CMK (cell line): ENCODE results near the gene PEX3.
"Not testable (repeated sequence)": the region's sequence is repeated elsewhere in the genome, so short reads cannot be mapped to it uniquely, and the experiment has no call there.

Experiments used
- DNase-seq: peaks from one replicate; pipeline ENCODE4 v3.0.0-alpha.2; 2010; ENCODE audit warnings: low read depth

PEX3 gene

DNA sequence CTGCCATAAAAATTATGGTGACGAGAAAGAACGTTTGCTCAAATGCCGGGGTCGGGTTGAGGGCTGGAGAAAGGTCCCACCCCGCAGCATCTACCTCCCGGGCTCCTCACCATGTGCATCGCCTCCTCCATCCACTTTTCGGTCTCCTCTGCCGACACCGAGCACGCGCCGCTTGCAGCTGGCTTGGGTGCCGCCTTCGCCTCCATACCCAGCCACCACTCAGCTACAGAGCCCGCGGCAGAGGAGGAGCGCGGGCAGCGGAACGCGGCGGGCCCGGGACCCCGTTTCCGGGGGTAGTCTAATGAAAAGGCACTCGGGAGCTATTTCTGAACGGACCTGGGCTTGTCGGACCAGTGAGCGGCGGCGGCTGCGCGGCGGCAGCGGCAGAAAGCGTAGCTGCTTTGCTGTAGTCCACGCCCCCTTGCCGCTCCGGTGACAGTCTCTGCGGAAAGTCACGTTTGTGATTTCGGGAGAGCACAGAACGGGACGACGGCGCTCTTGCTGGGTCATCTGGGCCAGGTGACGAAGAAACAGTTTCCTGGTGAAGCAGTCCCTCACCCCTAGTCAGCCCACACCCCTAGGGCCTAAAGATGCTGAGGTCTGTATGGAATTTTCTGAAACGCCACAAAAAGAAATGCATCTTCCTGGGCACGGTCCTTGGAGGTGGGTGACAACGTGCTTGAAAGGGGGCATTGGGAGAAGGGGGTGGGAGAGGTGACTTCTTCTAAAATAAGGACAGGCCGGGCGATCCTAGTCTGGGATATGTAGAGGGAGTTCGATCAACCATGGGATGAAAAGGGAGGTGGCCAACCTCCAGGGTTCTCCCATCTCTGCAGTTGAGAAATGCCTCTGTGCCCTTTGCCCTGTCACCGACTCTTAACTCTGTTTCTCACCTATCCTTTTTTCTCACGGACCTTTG lies at the start of gene PEX3, which contains the start of gene ADAT2:
TSS of gene PEX3 (plus strand) at position 353 of the 919 bp plus-strand sequence. CDS start at position 591, 238 bp downstream.
TSS of gene ADAT2 (minus strand) at position 243 of the 919 bp plus-strand sequence. CDS start at position 206, 37 bp downstream.
- peak; percentile 71 for DNase-seq

- DNase-seq: no peak
Measured at GRCh38 chr6:143401068-143401446, 49.5 kb upstream of the PEX3 start.

GRCh38 chr6:143401636-143402370 lies 48.8 kb upstream of the PEX3 start:
- DNase-seq: no peak

- no peak for DNase-seq
Measured at GRCh38 chr6:143402721-143403336, 47.8 kb upstream of the PEX3 start.

GRCh38 chr6:143405373-143406154 lies 45.0 kb upstream of the PEX3 start:
- no peak for DNase-seq

GRCh38 chr6:143406673-143407072 lies 43.9 kb upstream of the PEX3 start:
- DNase-seq: no peak

DNA sequence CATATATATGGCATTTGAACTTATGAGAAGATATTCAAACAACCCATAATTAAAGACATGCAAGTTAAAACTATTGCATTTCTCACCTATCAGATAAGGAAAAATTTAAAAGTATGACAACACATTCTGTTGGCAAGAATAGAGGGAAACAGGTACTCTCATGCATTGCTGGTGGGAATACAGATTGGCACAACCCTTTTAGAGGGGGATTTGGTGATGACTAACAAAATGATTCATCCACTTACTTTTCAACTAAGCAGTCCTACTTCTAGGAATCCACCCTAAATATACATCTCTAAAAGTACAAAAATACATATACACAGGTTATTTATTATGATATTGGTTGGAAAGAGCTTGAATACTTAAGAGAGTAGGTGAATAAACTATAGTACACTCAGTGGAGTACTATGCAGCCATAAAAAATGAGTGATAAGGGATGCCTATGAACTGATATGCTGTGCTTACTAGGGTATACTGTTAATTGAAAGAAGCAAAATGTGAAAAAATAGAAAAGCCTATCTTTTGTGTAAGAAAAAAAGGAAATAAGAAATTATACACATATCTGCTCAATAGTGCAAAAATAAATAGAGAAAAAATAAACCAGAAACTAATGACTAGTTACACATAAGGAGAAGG lies 42.3 kb upstream of the PEX3 start:
- no peak for DNase-seq

- no peak for DNase-seq
Measured at GRCh38 chr6:143408787-143409162, 41.8 kb upstream of the PEX3 start.

GRCh38 chr6:143410859-143411270 lies 39.7 kb upstream of the PEX3 start:
- no peak for DNase-seq

- no peak for DNase-seq
Measured at GRCh38 chr6:143414769-143415168, 35.8 kb upstream of the PEX3 start.

- DNase-seq: no peak
Measured at GRCh38 chr6:143419526-143419925, 31.1 kb upstream of the PEX3 start.

- DNase-seq: no peak
Measured at GRCh38 chr6:143426026-143426425, 24.6 kb upstream of the PEX3 start.

- peak; percentile 51 for DNase-seq
Measured at GRCh38 chr6:143427109-143427817, 23.3 kb upstream of the PEX3 start.

- no peak for DNase-seq
Measured at GRCh38 chr6:143429970-143430369, 20.6 kb upstream of the PEX3 start.

GRCh38 chr6:143431226-143431625 lies 19.4 kb upstream of the PEX3 start:
- no peak for DNase-seq

DNA sequence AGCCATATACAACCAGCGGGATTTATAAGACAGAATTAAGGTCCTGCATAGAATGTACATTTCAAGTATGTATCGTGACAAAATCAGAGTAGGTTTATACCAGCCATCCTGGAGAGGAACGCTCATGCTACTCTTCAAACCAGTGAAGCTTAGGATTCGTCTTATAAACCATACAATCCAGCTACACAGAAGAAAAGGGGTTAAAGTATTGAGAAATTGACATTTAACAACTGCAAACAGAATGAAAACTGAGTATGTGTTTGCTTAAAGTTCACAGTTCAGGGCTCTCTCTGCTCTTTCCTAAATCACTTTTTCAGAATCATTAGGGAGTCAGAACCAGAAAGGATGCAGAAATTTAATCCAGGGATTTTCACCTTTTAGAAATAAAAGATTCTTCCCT lies 18.0 kb upstream of the PEX3 start:
- DNase-seq: no peak

- no peak for DNase-seq
Measured at GRCh38 chr6:143441010-143441409, 9.6 kb upstream of the PEX3 start.

GRCh38 chr6:143441680-143442545 lies 8.7 kb upstream of the PEX3 start:
- DNase-seq: no peak

GRCh38 chr6:143443096-143443495 lies 7.5 kb upstream of the PEX3 start:
- no peak for DNase-seq

- not testable (repeated sequence) for DNase-seq
Measured at GRCh38 chr6:143447865-143448264, 2.7 kb upstream of the PEX3 start.
